OCI-LY1 (cell line): ENCODE results near the gene RAVER1.
"Not testable (repeated sequence)": the region's sequence is repeated elsewhere in the genome, so short reads cannot be mapped to it uniquely, and the experiment has no call there.

Experiments
- H2AFZ ChIP-seq: fragments of 200-600 bp; sonication (generic), shearing (Covaris generic); 2 replicates; pipeline ENCODE4 v1.6.0; 2014; ENCODE audit warnings: antibody characterized with exemption, mild to moderate bottlenecking, low read length
- H3F3A ChIP-seq: fragments of 200-600 bp; sonication (generic), shearing (Covaris generic); 2 replicates; pipeline ENCODE4 v1.6.0; 2014; ENCODE audit warnings: mild to moderate bottlenecking, antibody characterized with exemption, low read length, moderate library complexity; ENCODE audit not compliant: insufficient read depth
- H3K27ac ChIP-seq: fragments of 200-600 bp; sonication (generic); 2 replicates; pipeline ENCODE4 v1.5.1; 2014; ENCODE audit warnings: low read length, mixed run types, mild to moderate bottlenecking, low read depth; ENCODE audit not compliant: poor library complexity, severe bottlenecking
- H3K27me3 ChIP-seq: fragments of 200-600 bp; sonication (generic); 2 replicates; pipeline ENCODE4 v1.6.0; 2014; ENCODE audit warnings: antibody characterized with exemption, mild to moderate bottlenecking, low read length, moderate library complexity; ENCODE audit not compliant: insufficient read depth
- H3K36me3 ChIP-seq: fragments of 200-600 bp; sonication (generic); 2 replicates; pipeline ENCODE4 v1.6.1; 2014; ENCODE audit warnings: mild to moderate bottlenecking, antibody characterized with exemption, low read length, moderate library complexity, mixed read lengths; ENCODE audit not compliant: insufficient read depth
- H3K4me1 ChIP-seq: fragments of 200-600 bp; sonication (generic); 2 replicates; pipeline ENCODE4 v1.5.1; 2014; ENCODE audit warnings: mild to moderate bottlenecking, low read length, moderate library complexity; ENCODE audit not compliant: insufficient read depth, severe bottlenecking
- H3K4me2 ChIP-seq: fragments of 200-600 bp; sonication (generic), shearing (Covaris generic); 2 replicates; pipeline ENCODE4 v1.6.1; 2014; ENCODE audit warnings: low read length
- H3K4me3 ChIP-seq: fragments of 200-600 bp; sonication (generic); 2 replicates; pipeline ENCODE4 v1.5.1; 2014; ENCODE audit warnings: low read length, low read depth, mild to moderate bottlenecking, mixed read lengths; ENCODE audit not compliant: poor library complexity, severe bottlenecking
- H3K79me2 ChIP-seq: fragments of 200-600 bp; shearing (Covaris generic); 2 replicates; pipeline ENCODE4 v1.6.1; 2016; ENCODE audit warnings: mixed run types, low read length, mixed read lengths; ENCODE audit not compliant: insufficient read depth
- H3K9ac ChIP-seq: fragments of 200-600 bp; sonication (generic), shearing (Covaris generic); 2 replicates; pipeline ENCODE4 v1.6.1; 2014; ENCODE audit warnings: mild to moderate bottlenecking, low read length, mixed read lengths
- H3K9me2 ChIP-seq: fragments of 200-600 bp; sonication (generic), shearing (Covaris generic); 2 replicates; pipeline ENCODE4 v1.6.1; 2014; ENCODE audit warnings: low read depth, mild to moderate bottlenecking, low read length, mixed read lengths
- H3K9me3 ChIP-seq: fragments of 200-600 bp; shearing (Covaris generic); 2 replicates; pipeline ENCODE4 v1.6.1; 2014; ENCODE audit warnings: low read length, mixed read lengths
- H4K20me1 ChIP-seq: fragments of 200-600 bp; sonication (generic), shearing (Covaris generic); 2 replicates; pipeline ENCODE4 v1.6.0; 2016; ENCODE audit warnings: mild to moderate bottlenecking, low read length; ENCODE audit not compliant: insufficient read depth
- CTCF ChIP-seq: fragments of 200-600 bp; sonication (generic), shearing (Covaris generic); IDR thresholded peaks from 2 replicates; pipeline ENCODE4 v1.5.1; 2017; ENCODE audit warnings: mild to moderate bottlenecking, antibody characterized with exemption, low read length, moderate library complexity, mixed read lengths
- EZH2 ChIP-seq: fragments of 200-600 bp; sonication (generic), shearing (Covaris generic); IDR thresholded peaks from 2 replicates; pipeline ENCODE4 v1.8.0; 2017; ENCODE audit warnings: borderline replicate concordance, mixed run types, mild to moderate bottlenecking, antibody characterized with exemption, low read length, moderate library complexity, mixed read lengths

RAVER1 gene

DNA sequence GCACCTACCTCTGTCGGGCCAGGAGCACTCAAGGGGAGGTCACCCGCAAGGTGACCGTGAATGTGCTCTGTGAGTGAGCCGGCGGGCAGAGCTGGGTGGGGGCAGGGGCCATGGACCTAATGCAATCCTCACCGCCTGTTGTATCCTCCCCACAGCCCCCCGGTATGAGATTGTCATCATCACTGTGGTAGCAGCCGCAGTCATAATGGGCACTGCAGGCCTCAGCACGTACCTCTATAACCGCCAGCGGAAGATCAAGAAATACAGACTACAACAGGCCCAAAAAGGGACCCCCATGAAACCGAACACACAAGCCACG is 48.4 kb downstream of the RAVER1 start:
- peaks cover 11% of the 10 kb centered on the region for H3K36me3 ChIP-seq
- H3K4me1 ChIP-seq, result peaks cover 25% of the 10 kb centered on the region
- no peak overlapping the region for H3K27ac ChIP-seq
- TF ChIP-seq CTCF (no peak), EZH2 (no peak)
- no peaks in the 10 kb centered on the region for H4K20me1 ChIP-seq
- H3K9me3 ChIP-seq, result no peaks in the 10 kb centered on the region
- no peaks in the 10 kb centered on the region for H3F3A ChIP-seq
- H3K79me2 ChIP-seq, result no peaks in the 10 kb centered on the region
- no peaks in the 10 kb centered on the region for H3K9me2 ChIP-seq
- H3K27me3 ChIP-seq, result no peaks in the 10 kb centered on the region
- no peak overlapping the region for H2AFZ ChIP-seq
- H3K9ac ChIP-seq, result no peak overlapping the region
- H3K4me2 ChIP-seq, result no peak overlapping the region
- no peak overlapping the region for H3K4me3 ChIP-seq

DNA sequence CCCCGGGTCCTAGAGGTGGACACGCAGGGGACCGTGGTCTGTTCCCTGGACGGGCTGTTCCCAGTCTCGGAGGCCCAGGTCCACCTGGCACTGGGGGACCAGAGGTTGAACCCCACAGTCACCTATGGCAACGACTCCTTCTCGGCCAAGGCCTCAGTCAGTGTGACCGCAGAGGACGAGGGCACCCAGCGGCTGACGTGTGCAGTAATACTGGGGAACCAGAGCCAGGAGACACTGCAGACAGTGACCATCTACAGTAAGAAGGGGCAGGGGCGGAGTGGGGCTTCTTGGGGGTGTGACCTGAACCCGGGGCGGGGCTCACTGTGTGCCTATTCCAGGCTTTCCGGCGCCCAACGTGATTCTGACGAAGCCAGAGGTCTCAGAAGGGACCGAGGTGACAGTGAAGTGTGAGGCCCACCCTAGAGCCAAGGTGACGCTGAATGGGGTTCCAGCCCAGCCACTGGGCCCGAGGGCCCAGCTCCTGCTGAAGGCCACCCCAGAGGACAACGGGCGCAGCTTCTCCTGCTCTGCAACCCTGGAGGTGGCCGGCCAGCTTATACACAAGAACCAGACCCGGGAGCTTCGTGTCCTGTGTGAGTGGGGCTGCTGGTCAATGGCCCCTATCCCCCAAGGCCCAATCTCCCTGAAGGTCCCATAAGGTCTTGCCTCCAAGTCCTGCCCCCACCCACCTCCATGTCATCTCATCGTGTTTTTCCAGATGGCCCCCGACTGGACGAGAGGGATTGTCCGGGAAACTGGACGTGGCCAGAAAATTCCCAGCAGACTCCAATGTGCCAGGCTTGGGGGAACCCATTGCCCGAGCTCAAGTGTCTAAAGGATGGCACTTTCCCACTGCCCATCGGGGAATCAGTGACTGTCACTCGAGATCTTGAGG is 49.0 kb downstream of the RAVER1 start:
- peaks cover 19% of the 10 kb centered on the region for H3K4me1 ChIP-seq

GRCh38 chr19:10283301-10284064 is 49.8 kb downstream of the RAVER1 start:
- no peak overlapping the region for H3K9ac ChIP-seq
- H3K9me2 ChIP-seq, result no peaks in the 10 kb centered on the region
- no peak overlapping the region for H3K4me2 ChIP-seq
- no peak overlapping the region for H3K4me3 ChIP-seq
- H3K9me3 ChIP-seq, result no peaks in the 10 kb centered on the region
- H4K20me1 ChIP-seq, result no peaks in the 10 kb centered on the region
- H2AFZ ChIP-seq, result no peak overlapping the region
- H3K79me2 ChIP-seq, result no peaks in the 10 kb centered on the region
- peaks cover 11% of the 10 kb centered on the region for H3K36me3 ChIP-seq
- H3F3A ChIP-seq, result no peaks in the 10 kb centered on the region
- TF ChIP-seq CTCF, result no peak
- no peak for TF ChIP-seq EZH2
- H3K4me1 ChIP-seq, result peaks cover 11% of the 10 kb centered on the region
- no peaks in the 10 kb centered on the region for H3K27me3 ChIP-seq
- H3K27ac ChIP-seq, result no peak overlapping the region

More for the DNA sequence above, 49.0 kb downstream of the RAVER1 start:
- Histone ChIP-seq H3K9me3 (no peaks in the 10 kb centered on the region), H3K36me3 (peaks cover 11% of the 10 kb centered on the region), H3K9ac (no peak overlapping the region), H2AFZ (no peak overlapping the region), H3K27me3 (no peaks in the 10 kb centered on the region), H3K79me2 (no peaks in the 10 kb centered on the region), H3F3A (no peaks in the 10 kb centered on the region), H4K20me1 (no peaks in the 10 kb centered on the region), H3K4me3 (no peak overlapping the region), H3K9me2 (no peaks in the 10 kb centered on the region), H3K27ac (no peak overlapping the region), H3K4me2 (no peak overlapping the region)
- TF ChIP-seq CTCF (no peak), EZH2 (no peak)

GRCh38 chr19:10282043-10282442 is 51.3 kb downstream of the RAVER1 start:
- not testable (repeated sequence) for H3K4me2 ChIP-seq, H3K27me3 ChIP-seq, H3K9me2 ChIP-seq, H3K9ac ChIP-seq, H3K9me3 ChIP-seq, H3F3A ChIP-seq, H4K20me1 ChIP-seq, H3K4me1 ChIP-seq, H3K27ac ChIP-seq, H2AFZ ChIP-seq, H3K4me3 ChIP-seq, H3K79me2 ChIP-seq
- H3K36me3 ChIP-seq, result peaks cover 11% of the 10 kb centered on the region
